H1 (cell line): Measurements from ENCODE around the gene VIPR1.

ENCODE experiments used
- CBX5 ChIP-seq: fragments of 300-800, 300-1000 bp; sonication (generic); IDR thresholded peaks from 2 replicates; pipeline ENCODE4 v1.7.1; 2016; ENCODE audit warnings: antibody characterized with exemption, low read length, low read depth
- GABPA ChIP-seq: IDR thresholded peaks from 2 replicates; pipeline ENCODE4 v1.6.1; 2011; ENCODE audit warnings: mild to moderate bottlenecking, low read length, moderate library complexity, borderline replicate concordance; ENCODE audit not compliant: insufficient read depth
- HDAC6 ChIP-seq: IDR thresholded peaks from one replicate; pipeline ENCODE4 v1.7.1; 2012; ENCODE audit warnings: low read depth, mild to moderate bottlenecking, inconsistent platforms, low read length, moderate library complexity
- JUND ChIP-seq: IDR thresholded peaks from 2 replicates; pipeline ENCODE4 v1.6.1; 2011; ENCODE audit warnings: mild to moderate bottlenecking, improper control_type of control experiment, low read length
- KDM1A ChIP-seq: fragments of 200-600, 300-600 bp; sonication (generic); IDR thresholded peaks from 2 replicates; pipeline ENCODE4 v1.7.1; 2016; ENCODE audit warnings: mild to moderate bottlenecking, low read length, borderline replicate concordance
- PHF8 ChIP-seq: fragments of 200-600 bp; sonication (generic); conservative IDR thresholded peaks from 2 replicates; pipeline ENCODE4 v1.7.1; 2012; ENCODE audit warnings: low read depth, mild to moderate bottlenecking, inconsistent platforms, low read length, moderate library complexity
- POLR2A ChIP-seq, 2 experiments: IDR thresholded peaks; 1 replicate in 1 of 2; 2 replicates in 1 of 2; pipeline ENCODE4 v1.6.1; 2011; ENCODE audit warnings: low read depth in 2 of 2, low read length in 2 of 2, mild to moderate bottlenecking in 2 of 2; ENCODE audit errors: control extremely low read depth in 1 of 2
- POLR2AphosphoS5 ChIP-seq: IDR thresholded peaks from 2 replicates; pipeline ENCODE4 v1.6.1; 2011; ENCODE audit warnings: low read depth, low read length
- RAD21 ChIP-seq, 2 experiments: IDR thresholded peaks in 1 of 2; conservative IDR thresholded peaks in 1 of 2; 2 replicates each; pipeline ENCODE4 v1.6.1; 2011; ENCODE audit warnings: low read depth in 2 of 2, low read length in 2 of 2, improper control_type of control experiment in 1 of 2, inconsistent platforms in 1 of 2, mild to moderate bottlenecking in 1 of 2, moderate library complexity in 1 of 2
- RFX5 ChIP-seq: IDR thresholded peaks from 2 replicates; pipeline ENCODE4 v1.6.1; 2011; ENCODE audit warnings: low read depth, low read length, improper control_type of control experiment, borderline replicate concordance
- RXRA ChIP-seq: IDR thresholded peaks from 2 replicates; pipeline ENCODE4 v1.6.1; 2011; ENCODE audit warnings: low read depth, mild to moderate bottlenecking, low read length, moderate library complexity; ENCODE audit not compliant: insufficient read depth
- SP1 ChIP-seq: IDR thresholded peaks from 2 replicates; pipeline ENCODE4 v1.6.1; 2011; ENCODE audit warnings: low read depth, low read length
- YY1 ChIP-seq: IDR thresholded peaks from 2 replicates; pipeline ENCODE4 v1.6.1; 2011; ENCODE audit warnings: low read depth, mild to moderate bottlenecking, low read length
- TF ChIP-seq, protein P1 (sequence below), 3 experiments: IDR thresholded peaks; 1 replicate in 2 of 3; 2 replicates in 1 of 3; pipeline versions ENCODE4 v1.5.1 to v1.6.1; 2011; ENCODE audit warnings: low read length in 3 of 3, mild to moderate bottlenecking in 3 of 3, inconsistent platforms in 2 of 3, low read depth in 1 of 3, moderate library complexity in 1 of 3; ENCODE audit not compliant: insufficient read depth in 1 of 3; ENCODE audit errors: control extremely low read depth in 1 of 3

DNA sequence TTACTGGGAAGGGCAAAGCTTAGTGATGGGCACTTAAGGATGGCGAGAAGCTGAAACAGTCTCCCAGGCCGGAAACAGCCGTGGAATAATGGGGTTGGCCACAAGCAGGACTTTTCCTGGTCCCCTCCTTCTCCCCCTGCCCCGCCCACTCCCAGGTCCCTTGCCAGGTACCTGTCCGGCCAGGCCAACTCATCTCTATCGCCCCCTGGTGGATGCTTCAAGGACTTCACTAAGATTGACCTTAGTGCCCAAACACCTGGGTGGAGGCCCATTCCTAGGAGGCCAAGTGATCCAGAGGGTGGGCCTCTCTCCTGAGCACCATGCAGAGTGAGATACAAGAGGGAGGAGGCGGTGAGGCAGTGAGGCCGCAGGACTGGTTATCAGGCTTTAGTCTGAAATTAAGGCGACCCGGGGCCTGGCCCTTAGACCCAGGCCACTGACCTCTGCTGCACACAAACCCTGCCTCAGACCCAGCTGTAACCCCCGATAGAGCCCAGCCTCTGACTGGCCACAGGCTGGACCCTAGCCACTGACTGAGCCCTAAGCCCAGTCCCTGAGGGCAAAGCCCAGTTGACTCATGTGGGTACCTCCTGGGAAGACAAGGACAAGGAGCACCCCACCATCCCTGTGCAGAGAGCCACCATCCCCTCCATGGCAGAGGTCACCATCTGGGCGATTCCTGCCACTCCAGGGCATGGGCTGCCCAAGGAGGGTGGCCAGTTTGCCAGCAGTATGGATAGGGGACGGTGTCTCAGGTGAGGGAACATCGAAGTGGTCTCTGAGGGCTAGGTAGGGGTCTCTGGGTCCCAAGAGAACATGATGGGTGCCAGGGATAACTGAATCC, 37.6 kb downstream of the VIPR1 start:
- TF ChIP-seq, protein P1, sequence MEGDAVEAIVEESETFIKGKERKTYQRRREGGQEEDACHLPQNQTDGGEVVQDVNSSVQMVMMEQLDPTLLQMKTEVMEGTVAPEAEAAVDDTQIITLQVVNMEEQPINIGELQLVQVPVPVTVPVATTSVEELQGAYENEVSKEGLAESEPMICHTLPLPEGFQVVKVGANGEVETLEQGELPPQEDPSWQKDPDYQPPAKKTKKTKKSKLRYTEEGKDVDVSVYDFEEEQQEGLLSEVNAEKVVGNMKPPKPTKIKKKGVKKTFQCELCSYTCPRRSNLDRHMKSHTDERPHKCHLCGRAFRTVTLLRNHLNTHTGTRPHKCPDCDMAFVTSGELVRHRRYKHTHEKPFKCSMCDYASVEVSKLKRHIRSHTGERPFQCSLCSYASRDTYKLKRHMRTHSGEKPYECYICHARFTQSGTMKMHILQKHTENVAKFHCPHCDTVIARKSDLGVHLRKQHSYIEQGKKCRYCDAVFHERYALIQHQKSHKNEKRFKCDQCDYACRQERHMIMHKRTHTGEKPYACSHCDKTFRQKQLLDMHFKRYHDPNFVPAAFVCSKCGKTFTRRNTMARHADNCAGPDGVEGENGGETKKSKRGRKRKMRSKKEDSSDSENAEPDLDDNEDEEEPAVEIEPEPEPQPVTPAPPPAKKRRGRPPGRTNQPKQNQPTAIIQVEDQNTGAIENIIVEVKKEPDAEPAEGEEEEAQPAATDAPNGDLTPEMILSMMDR (IDR thresholded peaks at IDR 0.05; ENCODE audit: control extremely low read depth in 1 of 3, insufficient read depth in 1 of 3, low read depth in 1 of 3, low read length in 3 of 3), result peak; percentile 75 to 92 (median 90)
- TF ChIP-seq HDAC6 (no peak), YY1 (no peak), RXRA (no peak), SP1 (no peak), POLR2A (IDR thresholded peaks at IDR 0.05; ENCODE audit: control extremely low read depth in 1 of 2, low read depth in 2 of 2, low read length in 2 of 2) (no peak), JUND (no peak), KDM1A (no peak), GABPA (no peak), POLR2AphosphoS5 (no peak), CBX5 (no peak), PHF8 (no peak), RAD21 (IDR thresholded peaks at IDR 0.05 in 1 of 2, conservative IDR thresholded peaks at IDR 0.05 in 1 of 2; ENCODE audit: low read depth in 2 of 2, low read length in 2 of 2) (peak; percentile 61 to 82), RFX5 (no peak)
